BJ (cell line): ENCODE data around the gene PSMB7. TPM values are rescaled to one million over a fixed set of nuclear protein-coding genes. Genes with fewer than 3 reads are reported as not detected.

Source experiments
- CTCF ChIA-PET: fragments of 350-600 bp; formaldehyde crosslinking; extraction: SDS; loops from one replicate; lab custom pipeline; 2021; ENCODE audit warnings: antibody characterized with exemption, inconsistent platforms; lab: Yijun Ruan, JAX
- POLR2A ChIA-PET: fragments of 300-600 bp; sonication (Branson Sonifier 250); formaldehyde crosslinking; extraction: SDS; loops from one replicate; lab custom pipeline; 2021; ENCODE audit warnings: antibody characterized with exemption; lab: Charles Lee
- DNase-seq: peaks from one replicate; pipeline ENCODE4 v3.0.0-alpha.2; 2011; ENCODE audit warnings: low read depth
- H3K27me3 ChIP-seq: 2 replicates; pipeline ENCODE4 v1.6.0; 2011; ENCODE audit warnings: low read length; ENCODE audit not compliant: control insufficient read depth, insufficient read depth
- H3K36me3 ChIP-seq: 2 replicates; pipeline ENCODE4 v1.5.1; 2011; ENCODE audit warnings: low read length; ENCODE audit not compliant: control insufficient read depth, insufficient read depth
- H3K4me3 ChIP-seq: 2 replicates; pipeline ENCODE4 v1.5.1; 2011; ENCODE audit warnings: low read depth, mild to moderate bottlenecking, control low read depth, low read length
- CTCF ChIP-seq: IDR thresholded peaks from 2 replicates; pipeline ENCODE4 v1.5.1; 2011; ENCODE audit warnings: low read depth, mild to moderate bottlenecking, control low read depth, inconsistent platforms, low read length, moderate library complexity; ENCODE audit not compliant: insufficient read depth
- polyA plus RNA-seq: library from polyadenylated mRNA; depleted of rRNA; stranded (reverse); fragments of >200 nt; gene quantifications from 2 replicates; pipeline ENCODE4 v1.2.3, GENCODE V29; 2011

The PSMB7 gene
- polyA plus RNA-seq, 1 experiment, result 325 TPM

- H3K36me3 ChIP-seq, result no peaks in the 10 kb centered on the region
- ChIA-PET POLR2A (interaction anchor here (0.5 kb wide), 1 partner anchor 17 kb away, joined by 3 read pairs; no protein-coding TSS in a partner anchor), CTCF (interaction anchor here (1.0 to 9.2 kb wide), 7 partner anchors 10 to 266 kb away, joined by 3 to 99 read pairs (median 8); no protein-coding TSS in a partner anchor)
- H3K27me3 ChIP-seq, result no peaks in the 10 kb centered on the region
- H3K4me3 ChIP-seq, result no peak overlapping the region
- no peak for DNase-seq
- no peak for TF ChIP-seq CTCF
Measured at GRCh38 chr9:124390794-124391658, 24.2 kb downstream of the PSMB7 start.

- Histone ChIP-seq H3K4me3 (no peak overlapping the region), H3K36me3 (no peaks in the 10 kb centered on the region), H3K27me3 (no peaks in the 10 kb centered on the region)
- TF ChIP-seq CTCF, result no peak
- ChIA-PET POLR2A (no interaction called here), CTCF (interaction anchor here (1.0 to 9.2 kb wide), 7 partner anchors 8 to 264 kb away, joined by 3 to 99 read pairs (median 3); no protein-coding TSS in a partner anchor)
- no peak for DNase-seq
Measured at GRCh38 chr9:124389146-124389939, 25.9 kb downstream of the PSMB7 start.

- no peak overlapping the region for H3K4me3 ChIP-seq
- ChIA-PET POLR2A (no interaction called here), CTCF (interaction anchor here (1.0 to 9.2 kb wide), 6 partner anchors 8 to 263 kb away, joined by 3 to 99 read pairs (median 4); no protein-coding TSS in a partner anchor)
- TF ChIP-seq CTCF, result no peak
- no peak for DNase-seq
- H3K27me3 ChIP-seq, result no peaks in the 10 kb centered on the region
- H3K36me3 ChIP-seq, result no peaks in the 10 kb centered on the region; the same call in 1 of the 2 replicates
Measured at GRCh38 chr9:124388275-124389048, 26.8 kb downstream of the PSMB7 start.

GRCh38 chr9:124386201-124386600, 29.0 kb downstream of the PSMB7 start:
- POLR2A ChIA-PET, result no interaction called here
- Histone ChIP-seq H3K36me3 (no peaks in the 10 kb centered on the region; the same call in 1 of the 2 replicates), H3K27me3 (no peaks in the 10 kb centered on the region), H3K4me3 (no peak overlapping the region)
- CTCF ChIA-PET, result interaction anchor here (0.6 to 2.1 kb wide), 4 partner anchors 9 to 346 kb away, joined by 4 to 8 read pairs (median 6); no protein-coding TSS in a partner anchor
- TF ChIP-seq CTCF, result no peak
- DNase-seq, result no peak
